ENCODE measurements around the gene DAPK1.

Gene DAPK1

GRCh38 chr9:87518702-87519335 lies 21.2 kb downstream of the DAPK1 start:
- DNase-seq = peak; percentile 36

GRCh38 chr9:87519461-87519860 lies 21.8 kb downstream of the DAPK1 start:
- DNase-seq = no peak

- DNase-seq = no peak
Observed at GRCh38 chr9:87520172-87520683, 22.6 kb downstream of the DAPK1 start.

- DNase-seq = no peak
Observed at GRCh38 chr9:87521834-87522233, 24.2 kb downstream of the DAPK1 start.

DNA sequence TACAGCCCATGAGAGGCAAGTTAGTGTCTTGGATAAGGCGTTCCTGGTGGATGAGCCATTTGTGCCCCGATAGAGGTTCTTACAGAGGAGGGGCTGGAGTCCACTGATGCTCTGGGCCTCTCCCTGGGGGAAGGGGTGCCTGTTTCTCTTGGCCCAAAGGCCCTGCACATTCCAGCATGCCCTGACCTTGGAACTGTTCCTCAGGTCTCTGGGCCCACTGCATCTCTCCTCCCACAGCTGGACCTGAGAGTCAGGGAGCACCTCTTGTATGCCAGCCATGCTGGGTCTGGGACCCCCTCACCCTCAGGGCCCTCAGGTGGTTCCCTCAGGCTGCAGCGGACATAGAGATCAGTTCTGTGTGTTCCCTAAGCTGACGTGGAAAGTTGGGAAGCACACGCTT lies 26.4 kb downstream of the DAPK1 start:
- DNase-seq = no peak

DNA sequence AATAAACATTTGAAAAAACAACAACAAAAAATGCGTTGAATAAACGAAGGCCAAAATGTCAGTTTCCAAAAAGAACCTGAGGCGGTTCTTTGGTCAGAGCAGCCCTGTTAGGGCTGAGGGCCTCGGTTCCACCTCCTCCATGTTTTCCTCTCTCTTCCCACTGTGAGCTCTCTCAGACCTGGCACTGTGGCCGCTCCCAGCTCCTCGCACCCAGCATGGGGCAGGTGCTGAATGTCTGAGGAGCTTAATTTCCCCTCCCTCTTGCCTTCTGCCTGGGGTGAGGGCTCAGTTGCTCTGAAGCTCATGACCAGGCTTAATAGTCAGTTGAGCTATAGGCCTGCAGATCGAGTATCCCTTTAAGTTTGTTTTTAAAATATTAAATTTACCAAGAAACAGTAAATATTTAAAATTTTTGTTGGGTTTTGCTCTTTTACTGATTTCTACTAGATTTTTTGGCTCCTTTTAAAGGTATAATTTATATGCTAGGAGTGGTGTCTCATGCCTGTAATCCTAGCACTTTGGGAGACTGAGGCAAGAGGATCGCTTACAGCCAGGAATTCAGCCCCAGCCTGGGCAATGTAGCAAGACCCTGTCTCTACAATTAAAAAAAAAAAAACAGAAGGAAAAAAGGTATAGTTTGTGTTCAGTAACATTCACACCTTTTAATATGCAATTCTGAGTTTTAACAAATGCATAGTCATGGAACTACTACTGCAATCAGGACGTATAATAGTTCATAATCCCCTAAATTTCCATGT lies 28.1 kb downstream of the DAPK1 start:
- DNase-seq = no peak

DNA sequence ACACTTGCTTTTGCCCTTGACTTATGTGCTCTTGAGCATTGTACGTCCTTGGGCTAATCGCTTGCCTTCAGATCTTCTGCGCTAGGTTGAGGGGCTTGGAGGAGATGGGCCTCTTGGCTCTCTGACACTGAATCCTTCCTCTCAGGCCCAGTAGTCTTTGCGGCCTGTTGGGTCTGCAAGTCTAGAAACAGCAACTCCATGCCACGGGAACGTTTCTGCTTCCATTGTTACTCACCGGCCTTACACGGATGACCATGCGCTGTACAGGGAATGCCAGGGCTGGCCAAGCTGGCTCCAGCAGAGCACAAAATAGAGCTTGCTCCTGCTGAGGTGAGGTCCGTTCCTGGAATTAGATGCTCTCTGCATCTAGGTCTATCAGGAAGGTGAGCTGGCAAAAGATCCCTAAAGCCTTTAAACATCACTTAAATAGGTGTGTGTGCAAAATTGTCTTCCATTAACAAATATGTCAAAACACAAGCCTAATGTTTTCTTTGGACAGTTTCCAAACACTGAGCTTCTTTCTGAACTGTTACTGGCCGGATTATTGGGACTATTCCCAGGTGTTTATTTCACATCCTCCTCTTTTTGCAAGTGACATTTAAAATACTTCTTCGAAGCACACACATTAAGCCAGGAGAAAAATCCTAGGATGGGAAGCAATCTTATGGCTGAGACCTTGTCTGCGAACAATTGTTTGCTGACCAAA lies 29.7 kb downstream of the DAPK1 start:
- DNase-seq = no peak

GRCh38 chr9:87528969-87529368 lies 31.3 kb downstream of the DAPK1 start:
- DNase-seq = no peak

DNA sequence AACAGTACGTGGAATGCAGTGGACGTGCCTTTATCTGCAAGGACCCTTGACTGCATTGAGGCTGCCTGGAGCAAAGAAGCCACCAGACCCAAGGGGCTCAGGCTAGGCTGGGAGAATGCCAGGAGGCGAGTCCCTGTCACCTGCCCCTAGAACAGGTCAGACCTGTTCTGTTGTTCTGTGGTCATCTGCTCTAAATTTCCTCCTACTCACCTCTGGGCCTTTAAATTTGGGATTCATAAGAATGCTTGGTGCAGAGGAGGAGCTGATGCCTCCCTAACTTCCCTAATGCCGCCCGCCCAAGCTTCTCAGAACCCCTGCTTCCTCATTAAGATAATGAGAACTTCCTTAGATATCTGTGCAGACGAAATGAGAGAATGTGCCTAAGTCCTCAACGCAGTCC lies 32.0 kb downstream of the DAPK1 start:
- DNase-seq = no peak

DNA sequence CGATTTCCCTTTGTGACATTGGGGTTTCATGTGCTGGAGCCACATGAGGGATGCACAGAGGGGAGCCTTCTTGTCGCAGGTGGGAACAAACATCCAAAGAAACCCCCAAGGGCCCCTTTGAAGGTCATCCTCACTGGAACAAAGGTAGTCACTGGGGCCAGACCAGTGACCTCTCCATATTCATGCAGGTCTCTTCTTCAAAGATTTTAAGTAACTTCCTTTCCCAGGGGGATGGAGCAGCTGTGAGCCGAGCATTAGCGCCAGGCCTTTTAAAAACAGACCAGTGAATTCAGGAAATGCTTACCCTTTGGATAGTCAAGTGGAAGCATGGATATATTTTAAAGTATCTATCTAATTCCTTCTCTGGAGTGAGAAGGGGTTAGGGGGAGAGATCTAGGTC lies 33.0 kb downstream of the DAPK1 start:
- no peak for DNase-seq

GRCh38 chr9:87531370-87532295 lies 34.0 kb downstream of the DAPK1 start:
- no peak for DNase-seq

DNA sequence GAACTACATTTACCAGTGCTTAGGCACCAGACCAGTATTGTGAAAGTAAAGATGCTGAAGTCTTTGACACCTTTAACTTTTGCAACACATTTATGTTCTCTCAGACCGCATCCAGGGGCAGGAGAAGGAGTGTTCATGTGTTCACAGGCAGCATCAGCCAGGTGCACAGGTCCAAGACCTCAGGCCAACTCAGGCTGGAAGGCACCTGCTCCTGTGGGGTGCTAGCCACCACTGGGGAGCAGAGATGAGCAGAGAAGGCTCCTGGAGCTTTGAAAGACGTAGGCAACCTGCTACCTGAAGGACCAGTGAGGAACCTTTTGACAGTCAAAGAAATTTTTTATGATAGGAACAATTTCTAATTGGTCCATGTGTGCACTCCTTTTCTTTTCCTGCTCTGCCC lies 35.6 kb downstream of the DAPK1 start:
- no peak for DNase-seq

- DNase-seq = no peak
Observed at GRCh38 chr9:87534036-87534435, 36.4 kb downstream of the DAPK1 start.

DNA sequence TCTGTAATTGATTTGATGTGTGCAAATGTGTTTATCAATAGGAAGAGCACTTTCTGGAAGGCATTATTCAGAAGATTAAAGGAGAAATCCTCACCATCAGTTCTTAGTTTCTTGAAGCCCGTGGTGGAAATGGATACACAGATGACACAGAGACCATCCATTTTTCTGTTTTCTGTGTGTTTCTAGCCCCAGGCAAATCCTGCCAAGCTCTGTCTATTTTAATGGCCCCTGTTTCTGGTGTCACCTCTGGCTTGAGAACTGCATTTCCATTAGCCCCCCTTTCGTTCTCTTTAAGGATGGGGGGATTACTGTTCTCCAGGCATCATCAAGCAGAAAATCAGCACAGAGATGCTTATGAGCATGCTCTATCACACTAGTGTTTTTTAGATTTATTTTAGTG lies 37.3 kb downstream of the DAPK1 start:
- no peak for DNase-seq

DNA sequence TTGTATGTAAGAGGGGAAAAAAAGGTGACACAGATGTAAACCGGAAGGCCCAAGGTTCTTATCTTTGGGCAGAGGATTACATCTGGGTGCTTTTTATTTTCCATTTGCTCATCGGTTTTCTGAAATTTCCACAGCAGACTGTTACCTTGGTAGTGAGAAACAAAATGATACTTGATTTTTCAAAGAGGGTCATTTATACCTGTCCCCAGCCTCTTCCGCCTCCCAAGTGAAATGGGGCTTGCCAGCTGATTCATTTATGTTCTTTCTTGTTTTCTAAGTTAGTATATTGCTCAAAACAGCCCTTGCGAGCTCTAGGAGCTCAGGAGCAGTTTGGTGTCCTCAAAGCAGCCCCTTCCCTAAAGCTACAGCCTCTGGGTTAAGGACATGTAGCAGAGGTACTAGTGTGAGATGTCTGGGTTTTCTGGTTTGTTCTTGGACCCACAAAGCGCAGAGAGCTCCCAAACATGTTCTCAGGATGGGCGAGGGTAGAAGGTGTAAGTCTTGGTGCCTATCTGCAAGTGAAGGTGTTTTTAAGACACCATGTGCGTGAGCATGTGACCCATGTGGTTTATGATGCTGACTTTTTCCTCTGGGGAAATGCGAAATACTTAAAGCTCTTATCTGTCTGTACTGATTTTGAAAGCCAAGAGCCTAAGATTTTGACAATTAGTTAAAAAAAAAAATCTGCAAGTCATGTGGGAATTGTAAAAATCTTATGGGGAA lies 38.3 kb downstream of the DAPK1 start:
- DNase-seq = no peak

- DNase-seq = no peak
Observed at GRCh38 chr9:87537625-87538024, 40.0 kb downstream of the DAPK1 start.

GRCh38 chr9:87540444-87541105 lies 42.9 kb downstream of the DAPK1 start:
- DNase-seq = no peak

GRCh38 chr9:87541663-87542062 lies 44.0 kb downstream of the DAPK1 start:
- DNase-seq = no peak

- DNase-seq = no peak
Observed at GRCh38 chr9:87542141-87542540, 44.5 kb downstream of the DAPK1 start.

DNA sequence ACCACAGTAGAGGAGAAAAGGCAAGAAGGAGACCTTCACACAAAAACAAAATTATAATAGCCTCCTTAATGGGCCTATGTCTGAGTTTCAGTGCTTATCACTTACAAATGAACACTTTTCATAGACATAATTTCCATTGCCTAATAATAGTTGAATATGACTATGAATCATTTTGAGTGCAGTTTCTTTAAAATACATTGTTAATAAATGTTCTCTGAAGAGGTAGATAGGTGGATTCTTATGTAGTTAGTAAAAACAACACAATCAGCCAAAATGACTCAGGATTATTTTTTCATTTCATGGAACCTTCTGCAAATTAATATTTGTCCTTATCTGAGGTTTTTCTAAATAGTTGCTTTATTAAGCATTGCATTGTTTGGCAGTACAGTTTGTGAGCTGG lies 45.6 kb downstream of the DAPK1 start:
- DNase-seq = peak; percentile 7

DNA sequence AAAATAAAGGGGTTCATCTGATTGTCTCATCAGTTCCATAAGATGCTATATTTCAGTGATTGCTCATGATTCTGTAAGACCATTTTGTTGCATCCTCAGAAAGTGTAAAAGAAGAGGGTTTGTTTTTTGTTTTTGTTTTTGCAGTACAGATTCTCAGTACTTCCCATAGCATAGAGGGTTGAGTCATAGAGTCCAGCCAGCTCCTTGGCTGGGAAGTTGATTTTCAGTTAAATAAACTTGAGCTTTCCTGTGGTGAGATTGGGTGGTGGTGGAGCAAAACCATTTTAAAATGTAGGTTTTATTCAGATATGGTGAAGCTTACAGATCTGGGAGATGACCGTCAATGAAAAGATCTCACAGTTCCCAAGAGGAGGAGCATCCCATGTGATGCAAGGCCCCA lies 48.2 kb downstream of the DAPK1 start:
- DNase-seq = peak; percentile 32

DNA sequence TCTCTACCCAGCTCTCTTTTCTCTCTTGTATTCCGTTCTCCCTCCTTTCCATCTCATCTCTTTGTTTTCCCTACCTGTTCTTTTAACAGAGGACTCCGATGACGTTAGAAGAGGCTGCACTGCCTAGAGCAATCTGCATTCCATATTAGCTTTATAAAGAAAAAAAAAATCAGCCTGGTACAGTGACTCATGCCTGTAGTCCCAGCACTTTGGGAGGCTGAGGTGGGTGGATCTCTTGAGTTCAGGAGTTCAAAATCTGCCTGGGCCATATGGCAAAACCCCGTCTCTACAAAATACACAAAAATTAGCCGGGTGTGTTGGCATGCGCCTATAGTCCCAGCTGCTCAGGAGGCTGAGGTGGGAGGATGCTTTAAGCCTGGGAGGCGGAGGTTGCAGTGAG lies 49.0 kb downstream of the DAPK1 start:
- peak; percentile 10 for DNase-seq

Data from HCEC 1CT (cell line).